ENCODE data around the gene GNG7.
"Not testable (repeated sequence)": the region's sequence is repeated elsewhere in the genome, so short reads cannot be mapped to it uniquely, and the experiment has no call there.

The GNG7 gene

DNA sequence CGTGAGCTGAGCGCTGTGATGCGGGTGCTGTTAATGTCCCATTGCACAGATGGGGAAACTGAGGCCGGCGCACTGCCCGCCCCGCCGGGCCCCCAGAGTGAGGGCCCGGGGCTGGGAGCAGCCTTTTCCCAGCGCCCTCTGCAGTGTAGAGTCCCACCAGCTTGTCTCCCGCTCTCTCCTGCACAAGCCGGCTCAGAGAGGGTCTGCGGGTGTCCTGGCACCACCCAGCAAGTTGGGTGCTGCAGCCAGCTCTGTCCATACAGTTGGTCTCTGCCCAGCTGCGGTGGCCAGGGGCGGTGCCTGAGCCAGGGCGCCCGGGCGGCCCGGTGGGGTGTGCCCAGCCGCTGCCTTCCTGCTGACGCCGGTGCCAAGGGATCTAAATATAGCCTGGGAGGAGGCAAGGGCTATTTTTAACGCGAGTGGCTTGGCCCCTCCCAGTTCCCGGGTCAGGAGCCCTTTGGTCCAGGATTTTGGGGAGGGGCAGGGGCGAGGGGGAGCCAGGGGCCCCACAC, 207.3 kb downstream of the GNG7 start:
- DNase-seq: peak; percentile 52

DNA sequence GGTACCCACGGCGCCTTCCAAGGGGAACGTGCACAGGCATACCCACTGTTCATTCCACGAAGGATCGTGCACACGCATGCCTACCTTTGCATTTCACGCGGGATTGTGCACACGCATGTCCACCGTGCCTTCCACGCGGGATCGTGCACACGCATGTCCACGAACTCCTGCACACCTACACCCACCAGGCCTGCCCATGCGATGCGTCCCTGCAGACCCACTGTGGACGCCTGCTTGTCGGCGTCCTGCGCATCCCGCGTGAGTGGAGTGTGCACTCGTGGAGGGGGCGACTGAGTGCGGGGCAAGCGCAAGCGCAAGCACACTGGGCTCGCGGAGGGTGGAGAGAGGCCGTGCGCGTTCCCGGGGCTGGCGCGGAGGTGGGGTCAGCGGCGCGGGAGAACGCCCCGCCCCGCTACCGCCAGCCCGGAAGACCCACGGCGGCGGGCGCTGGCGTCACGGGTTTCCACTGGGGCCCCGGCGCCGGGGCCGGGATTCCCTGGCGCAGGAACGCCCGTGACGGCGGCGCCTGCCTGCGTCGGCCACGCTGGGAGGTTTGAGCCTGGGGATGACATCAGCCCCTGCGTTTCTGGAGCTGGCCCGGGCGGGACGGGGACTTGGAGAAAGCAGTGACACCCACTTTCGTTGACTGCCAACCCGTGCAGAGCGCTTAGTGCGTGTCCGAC, 207.9 kb downstream of the GNG7 start:
- peak; percentile 35 for DNase-seq

DNA sequence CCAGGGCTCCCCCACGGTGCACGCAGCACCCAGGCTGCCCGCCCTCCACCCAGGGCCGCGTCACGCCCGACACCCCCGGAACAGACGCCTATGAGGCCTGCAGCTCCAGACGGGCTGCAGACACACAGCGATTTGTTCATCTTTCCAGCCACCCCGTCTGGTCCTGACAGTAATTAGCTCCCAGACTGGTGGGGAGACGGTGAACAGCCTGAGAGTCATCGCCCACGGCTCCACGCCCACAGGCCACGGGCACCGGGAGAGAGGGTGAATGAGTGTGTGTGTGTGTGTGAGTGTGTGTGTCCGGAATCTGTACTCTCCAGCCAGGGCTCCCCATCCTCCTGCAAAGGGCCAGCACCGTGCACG, 208.4 kb downstream of the GNG7 start:
- DNase-seq: no peak

DNA sequence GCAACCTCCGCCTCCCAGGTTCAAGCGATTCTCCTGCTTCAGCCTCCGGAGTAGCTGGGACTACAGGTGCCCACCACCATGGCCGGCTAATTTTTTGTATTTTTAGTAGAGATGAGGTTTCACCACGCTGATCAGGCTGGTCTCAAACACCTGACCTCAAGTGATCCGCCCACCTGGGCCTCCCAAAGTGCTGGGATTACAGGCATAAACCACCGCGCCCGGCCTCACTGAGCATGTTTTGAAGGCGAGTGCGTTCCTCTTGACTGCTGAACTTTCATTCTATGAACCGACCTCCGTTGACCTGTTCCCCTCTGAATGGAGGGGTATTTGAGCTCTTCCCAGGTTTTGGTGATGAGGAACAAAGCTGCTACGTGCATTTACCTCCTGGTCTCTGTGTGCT, 209.0 kb downstream of the GNG7 start:
- not testable (repeated sequence) for DNase-seq

DNA sequence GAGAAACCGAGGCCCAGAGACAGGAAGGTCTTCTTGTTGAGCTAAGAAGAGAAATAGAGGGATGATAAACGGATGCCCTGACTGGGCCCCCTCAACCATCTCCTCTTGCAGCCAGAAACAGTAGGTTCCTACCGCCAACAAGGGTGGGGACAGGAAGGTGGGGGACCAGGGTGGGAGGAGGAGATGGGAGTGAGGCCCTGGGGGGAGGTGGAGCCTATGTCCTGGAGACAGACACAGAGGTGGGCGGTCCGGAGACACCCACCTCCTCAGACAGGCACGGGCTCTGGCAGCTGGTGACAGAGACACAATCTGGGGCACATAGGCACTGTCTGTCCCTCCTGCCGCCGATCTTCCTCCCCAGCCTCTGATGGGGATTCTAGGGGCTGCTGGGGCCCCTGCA, 209.6 kb downstream of the GNG7 start:
- DNase-seq: no peak

DNA sequence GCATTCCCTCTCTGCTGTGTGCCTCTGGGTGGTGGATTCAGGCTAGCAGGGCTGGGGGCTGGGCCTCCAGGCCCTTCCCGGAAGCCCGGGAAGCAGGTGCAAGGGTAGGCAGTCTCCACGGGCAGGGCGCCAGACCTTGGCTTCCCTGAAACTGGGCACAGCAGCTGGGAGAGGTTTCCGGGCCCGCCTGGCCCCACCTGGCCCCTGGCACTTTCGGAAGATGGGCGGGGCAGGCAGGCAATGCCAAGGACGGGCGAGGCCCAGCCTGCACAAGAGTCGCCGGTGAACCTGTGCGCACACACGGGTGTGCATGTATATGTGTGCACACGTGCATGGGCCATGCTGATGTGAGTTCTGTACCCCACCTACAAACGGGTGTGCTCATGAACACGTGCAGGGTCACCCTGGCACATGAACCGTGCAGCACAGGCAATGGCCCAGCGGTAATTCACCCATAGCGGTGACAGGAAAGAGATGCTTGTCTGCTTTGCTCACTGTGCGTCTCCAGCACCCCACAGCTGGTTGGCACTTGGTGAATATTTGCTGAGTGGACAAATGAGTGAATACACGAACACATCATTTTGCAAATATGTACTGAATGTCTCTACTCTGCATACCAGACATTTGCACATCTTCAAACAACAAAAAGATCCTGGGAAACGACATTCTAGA, 211.2 kb downstream of the GNG7 start:
- peak; percentile 88 for DNase-seq

DNA sequence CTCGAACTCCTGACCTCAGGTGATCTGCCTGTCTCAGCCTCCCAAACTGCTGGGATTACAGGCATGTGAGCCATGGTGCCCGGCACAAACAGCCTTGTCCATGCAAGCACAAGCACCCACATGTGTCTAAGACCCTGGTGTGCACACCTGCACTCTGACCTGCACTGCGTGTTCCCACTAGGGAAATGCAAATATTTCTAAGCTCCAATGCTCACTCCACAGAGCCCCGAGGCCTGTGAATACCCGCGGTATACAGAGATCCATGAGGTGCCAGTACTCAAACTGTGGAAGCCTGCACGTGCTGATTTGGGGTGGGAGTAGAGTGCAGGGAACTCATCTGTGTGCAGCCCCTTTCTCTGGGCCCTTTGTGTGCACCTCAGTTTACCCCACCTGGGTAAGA, 211.8 kb downstream of the GNG7 start:
- DNase-seq: no peak

DNA sequence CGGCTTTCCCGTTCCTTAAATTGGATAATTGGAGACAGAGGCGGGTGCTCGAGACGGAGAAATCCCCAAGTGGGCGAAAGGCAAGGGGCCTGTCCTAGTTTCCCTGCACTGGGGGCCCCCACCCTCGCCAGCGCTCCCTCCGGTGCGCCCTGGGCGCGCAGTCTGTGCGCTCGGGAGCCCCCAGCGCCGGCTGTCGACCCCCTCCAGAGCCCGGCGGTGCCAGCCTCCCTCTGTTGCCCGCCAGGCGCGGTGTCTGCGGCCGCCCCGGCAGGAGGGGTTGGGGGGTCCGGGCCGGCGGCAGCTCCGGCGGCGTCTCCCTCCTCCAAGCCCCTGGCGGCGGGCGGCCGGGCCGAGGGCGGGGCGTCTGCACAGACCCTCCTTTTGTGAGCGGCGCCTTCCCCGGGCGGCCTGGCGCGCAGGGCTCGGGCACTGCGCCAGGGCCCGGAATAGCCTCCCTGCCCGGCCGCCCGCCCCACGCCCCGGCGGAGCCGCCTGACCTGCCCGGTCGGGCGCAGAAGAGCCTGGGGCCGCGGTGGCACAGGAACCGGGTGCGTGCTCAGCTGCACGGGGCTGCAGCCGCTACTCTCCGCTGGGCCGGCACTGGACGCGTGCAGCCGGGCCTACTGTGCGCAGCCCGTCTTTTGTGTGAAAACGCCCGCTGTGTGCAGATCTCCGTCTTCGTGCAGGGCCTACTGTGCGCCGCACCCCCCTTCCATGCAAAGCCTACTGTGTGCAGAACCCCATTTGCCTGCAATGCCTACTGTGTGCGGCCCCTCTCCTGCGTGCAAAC, 213.4 kb downstream of the GNG7 start:
- no peak for DNase-seq

DNA sequence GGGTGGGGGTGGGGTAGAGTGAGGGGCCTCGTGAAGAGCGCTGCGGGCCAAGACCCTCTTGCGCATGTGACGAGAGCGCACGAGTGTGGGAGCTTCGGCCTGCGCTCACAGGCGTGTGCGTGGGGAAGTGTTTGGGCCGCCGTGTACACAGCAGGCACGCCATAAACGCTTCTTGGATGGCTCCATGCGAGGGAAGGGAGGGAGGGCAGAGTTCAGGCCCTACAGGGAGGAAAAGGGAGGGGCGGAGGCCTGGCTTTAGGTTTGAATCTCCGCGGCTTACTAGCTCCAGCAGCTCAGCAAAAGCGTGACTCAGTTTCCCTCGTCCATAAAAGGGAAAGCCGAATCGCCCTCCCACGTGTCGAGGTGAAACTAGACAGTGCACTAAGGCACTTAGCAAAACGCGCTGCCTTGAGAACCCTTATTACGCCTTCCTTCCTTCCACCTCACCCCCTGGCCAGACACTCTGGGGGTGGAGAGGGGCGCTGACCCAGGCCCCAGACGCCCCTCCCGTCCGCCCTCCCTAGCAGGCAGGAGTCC, 214.0 kb downstream of the GNG7 start:
- DNase-seq: no peak

DNA sequence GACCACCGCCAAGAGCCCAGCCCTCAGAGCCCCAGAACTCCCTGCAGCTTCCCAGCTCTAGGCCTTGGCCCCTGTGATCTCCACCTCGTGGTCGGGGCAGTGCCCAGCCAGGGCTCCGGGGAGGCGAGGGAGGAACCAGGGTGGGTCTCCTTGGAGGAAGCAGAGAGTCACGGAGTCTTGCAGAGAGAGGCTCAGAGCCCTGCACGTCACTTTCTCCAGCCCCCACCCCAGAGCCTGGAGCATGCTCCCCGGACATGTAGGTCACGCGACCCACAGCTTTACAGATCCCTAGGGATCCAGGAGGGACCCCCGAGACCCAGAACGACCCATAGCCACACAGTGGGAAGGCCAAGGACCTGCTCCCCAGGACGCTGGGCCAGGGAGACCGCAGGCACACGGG, 214.7 kb downstream of the GNG7 start:
- no peak for DNase-seq

DNA sequence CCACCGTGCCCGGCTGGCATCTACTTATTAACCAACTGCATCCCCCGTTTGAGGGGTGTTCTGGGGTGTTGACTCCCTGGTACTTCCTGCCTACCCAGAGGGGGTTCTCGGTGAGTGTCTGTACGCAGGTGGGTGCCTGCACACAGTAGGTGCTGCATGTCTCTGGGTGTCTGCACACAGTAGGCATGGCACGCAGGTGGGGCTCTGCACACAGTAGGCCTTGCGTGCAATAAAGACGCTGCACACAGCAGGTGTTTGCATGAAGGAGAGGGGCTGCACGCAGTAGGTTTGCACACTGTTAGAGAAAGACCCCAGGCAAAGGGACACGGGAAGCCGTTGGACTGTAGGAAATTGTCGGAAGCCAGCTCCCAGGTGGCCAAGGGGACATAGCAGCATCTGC, 215.4 kb downstream of the GNG7 start:
- no peak for DNase-seq

DNA sequence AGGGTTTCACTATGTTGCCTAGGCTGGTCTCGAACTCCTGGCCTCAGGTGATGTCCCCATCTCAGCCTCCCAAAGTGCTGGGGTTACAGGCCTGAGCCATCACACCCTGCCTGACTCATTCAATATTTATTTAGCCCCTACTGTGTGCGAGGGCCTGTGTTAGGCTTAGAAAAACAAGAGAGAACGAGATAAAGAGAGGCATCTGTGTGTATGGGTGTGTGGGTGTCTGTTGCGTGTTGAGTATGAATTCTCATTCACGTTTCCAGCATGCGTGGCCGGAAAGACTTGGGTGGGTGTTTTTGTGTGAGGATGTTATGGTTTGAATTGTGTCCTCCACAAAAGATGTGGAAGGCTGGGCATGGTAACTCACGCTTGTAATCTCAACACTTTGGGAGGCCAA, 217.1 kb downstream of the GNG7 start:
- no peak for DNase-seq

DNA sequence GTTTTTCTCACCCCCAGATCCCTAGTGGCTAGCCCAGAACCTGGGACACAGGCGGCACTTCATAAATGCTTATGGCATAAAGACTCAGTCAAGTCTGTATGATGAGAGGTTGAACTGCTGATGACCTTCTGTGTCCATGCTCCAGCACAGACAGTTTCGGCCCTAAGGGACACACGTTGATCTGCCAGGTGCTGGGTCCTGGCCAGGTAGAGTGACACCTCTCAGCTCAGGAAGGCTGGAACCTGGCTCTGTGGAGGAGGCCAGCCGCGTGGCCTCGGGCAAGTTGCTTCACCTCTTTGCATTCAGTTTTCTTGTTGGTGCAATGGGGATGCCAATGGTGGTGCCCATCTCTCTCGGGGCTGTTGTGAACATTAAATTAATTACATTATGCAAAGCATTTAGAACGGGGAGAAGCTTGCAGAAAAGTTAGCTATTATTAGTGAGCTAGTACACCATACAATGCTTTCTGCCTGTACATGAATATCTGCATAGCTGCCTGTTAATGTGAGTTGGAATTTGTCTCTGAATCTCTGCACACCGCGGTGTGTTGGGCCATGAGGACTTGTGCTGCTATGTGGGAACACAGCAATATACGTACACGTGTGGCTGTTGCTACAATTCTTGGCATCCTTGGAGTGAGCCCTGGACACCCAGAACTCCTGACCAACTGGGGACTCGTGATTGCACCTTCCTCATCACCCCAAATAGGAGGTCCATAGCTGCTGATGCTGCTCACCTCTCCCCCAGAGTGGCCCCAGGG, 218.1 kb downstream of the GNG7 start:
- no peak for DNase-seq

DNA sequence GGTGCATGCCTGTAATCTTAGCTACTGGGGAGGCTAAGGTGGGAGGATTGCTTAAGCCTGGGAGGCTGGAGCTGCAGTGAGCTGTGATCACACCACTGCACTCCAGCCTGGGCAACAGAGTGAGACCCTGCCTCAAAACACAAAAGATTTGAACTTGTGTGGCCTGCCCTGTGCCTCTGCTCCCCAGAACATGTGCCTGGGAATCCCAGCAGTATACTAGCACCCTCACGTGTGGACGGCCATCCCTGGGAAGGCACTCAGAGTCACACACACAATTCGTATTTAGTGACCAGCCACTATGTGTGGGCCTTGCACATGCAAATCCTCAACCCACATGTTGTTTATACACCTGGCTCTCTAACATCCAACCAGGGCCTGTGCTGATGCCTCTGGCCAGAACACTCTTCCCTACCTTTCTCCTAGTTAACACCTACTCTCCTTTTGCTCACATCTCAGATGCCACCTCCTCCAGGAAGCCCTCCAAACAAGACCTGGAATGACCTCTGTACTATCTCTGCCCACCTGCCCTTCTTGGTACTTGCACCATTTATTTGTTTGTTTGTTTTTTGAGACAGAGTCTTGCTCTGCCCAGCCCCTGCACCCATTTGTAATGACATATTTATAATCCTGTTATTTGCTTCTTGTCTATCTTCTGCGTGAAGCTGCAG, 218.9 kb downstream of the GNG7 start:
- DNase-seq: no peak

DNA sequence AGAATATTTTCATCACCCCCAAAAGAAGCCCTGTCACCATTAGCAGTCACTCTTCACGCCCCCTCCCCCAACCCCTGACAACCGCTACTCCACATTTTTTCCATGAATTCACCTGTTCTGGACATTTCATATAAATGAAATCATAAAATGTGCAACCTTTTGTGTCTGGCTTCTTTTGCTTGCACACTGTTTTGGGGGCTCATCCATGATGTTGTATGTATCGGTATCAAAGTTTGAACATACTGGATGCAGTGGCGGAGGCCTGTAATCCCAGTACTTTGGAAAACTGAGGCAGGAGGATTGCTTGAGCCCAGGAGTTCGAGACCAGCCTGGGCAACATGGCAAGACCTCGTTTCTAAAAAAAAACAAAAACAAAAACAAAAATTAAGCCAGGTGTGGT, 219.4 kb downstream of the GNG7 start:
- DNase-seq: no peak

DNA sequence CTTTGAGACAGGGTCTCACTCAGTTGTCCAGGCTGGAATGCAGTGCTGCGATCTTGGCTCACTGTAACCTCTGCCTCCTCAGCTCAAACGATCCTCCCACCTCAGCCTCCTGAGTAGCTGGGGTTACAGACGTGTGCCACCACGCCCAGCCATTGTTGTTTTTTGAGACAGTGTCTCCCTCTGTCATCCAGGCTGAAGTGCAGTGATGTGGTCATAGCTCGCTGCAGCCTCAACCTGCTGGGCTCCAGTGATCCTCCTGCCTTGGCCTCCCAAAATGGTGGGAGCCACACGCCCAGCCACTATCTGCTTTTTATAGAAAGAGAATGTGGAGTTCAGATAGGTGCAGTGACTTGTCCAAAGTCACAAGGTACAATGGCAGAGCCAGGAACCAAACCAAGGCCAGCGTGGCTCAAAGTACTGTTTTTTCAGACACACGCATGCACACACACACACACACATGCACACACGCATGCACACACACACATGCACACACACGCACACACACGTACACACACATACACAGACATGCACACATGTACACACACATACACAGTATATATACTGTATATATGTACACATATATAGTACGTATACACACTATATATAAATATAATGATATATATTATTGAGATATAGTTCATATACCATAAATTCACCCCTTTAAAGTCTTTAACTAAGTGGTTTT, 220.0 kb downstream of the GNG7 start:
- DNase-seq: no peak

DNA sequence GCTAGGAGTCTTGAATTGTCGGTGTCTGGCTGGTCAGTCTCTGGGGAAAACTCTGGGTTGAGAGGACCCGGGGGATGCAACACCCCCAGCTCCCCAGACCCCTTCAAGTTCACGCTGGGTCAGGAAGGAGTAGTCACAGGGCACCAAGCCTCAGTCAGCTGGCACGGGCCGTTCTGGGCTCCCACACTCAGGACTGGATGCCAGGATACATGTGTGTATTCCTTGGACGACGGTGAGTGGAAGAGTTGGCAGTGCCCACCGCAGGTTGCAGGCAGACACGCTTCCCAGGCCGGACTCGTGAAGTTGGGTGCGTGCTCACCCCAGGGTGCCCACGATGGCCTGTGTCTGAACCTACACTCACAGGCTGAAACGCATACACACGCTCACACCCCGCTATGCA, 221.0 kb downstream of the GNG7 start:
- no peak for DNase-seq

DNA sequence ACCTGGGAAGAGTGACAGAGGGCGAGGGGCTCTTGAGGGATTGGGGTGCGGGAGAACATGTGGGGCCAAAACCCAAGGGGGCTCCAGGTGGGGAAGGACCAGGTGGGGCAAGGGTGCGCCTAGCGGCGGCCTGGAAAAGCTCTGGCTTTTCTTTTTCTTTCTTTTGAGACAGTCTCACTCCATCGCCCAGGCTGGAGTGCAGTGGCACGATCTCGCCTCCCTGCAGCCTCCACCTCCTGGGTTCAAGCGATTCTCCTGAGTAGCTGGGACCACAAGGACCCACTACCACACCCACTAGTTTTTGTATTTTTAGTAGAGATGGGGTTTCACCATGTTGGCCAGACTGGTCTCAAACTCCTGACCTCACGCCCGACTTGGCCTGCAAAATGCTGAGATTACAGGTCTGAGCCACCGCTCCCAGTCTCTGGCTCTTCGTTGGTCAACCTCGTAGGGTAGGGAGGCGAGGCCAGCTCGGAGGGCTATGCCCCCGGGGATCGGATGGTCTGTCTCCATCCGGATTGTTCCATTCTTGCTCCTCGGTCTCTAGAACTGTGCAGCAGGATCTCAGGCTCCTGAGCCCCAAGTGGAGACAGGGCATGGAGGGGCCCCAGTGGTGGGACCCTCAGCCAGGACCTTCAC, 222.8 kb downstream of the GNG7 start:
- DNase-seq: no peak

DNA sequence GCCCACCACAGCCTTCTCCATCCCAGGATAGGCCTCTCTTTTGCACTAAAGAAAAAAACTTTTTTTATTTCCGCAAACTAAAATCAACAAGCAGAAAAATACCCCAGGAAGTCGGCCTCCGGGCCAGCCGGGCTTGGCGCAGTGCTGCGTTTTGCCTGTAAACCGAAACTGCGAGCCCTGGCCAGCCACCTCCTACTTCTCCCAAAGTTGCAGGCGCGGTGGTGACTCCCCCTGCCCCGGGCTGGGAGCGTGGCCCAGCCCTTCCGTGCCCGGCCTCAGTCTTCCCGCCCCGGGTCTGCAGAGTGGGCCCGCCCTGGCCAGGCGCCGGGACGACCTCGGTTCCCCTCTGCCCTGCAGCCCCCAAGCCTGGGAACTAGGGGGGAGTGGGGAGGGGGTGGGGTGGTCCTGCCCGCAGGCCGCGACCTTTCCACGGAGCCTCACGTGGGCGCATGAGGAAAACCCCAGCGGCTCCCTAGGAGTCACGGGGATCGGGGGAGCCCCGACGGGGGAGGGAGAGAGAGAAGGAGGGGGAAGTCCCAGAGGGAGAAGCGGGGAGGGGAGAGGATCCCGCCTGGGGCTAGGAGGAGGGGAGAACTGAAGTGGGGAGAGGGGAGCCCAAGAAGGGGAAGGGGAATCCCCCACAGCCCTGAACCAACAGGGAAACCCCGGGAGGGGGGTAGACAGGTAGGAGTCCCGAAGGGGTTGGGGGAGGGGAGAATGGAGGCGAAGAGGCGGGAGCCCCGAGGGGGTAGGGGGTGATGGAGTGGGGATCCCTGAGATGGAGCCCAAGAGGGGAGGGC, 223.5 kb downstream of the GNG7 start:
- no peak for DNase-seq

DNA sequence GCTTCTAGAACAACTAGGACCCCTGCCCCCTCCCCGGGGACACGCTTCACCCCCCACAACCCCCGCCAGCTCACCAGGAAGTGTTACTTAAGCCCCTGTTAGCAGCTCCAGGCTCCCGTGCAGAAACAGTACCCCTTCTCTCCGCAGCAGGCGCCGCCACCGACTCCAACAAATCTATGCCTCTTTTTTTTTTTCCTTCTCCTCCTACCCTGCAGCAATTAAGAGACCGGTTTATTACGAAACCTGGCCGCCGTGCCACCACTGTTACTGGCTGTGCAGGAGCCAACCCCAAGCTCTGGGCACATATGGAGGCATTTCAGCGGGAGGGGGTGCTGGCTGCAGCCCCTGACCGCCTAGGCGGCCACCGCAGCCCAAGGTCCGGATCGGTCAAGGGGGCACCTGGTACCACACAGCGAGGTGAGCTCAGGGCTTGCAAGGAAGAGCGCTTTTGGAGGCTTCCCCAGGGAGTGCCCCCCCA, 224.2 kb downstream of the GNG7 start:
- no peak for DNase-seq

All from NCI-H774 (cell line).